H1 (cell line): ENCODE results near the gene JMJD1C. TPM values are rescaled to one million over a fixed set of nuclear protein-coding genes. Genes with fewer than 3 reads are reported as not detected.

Source experiments
- ASH2L ChIP-seq: fragments of 200-600, 300-600 bp; sonication (generic); IDR thresholded peaks from one replicate; pipeline ENCODE4 v1.7.1; 2017; ENCODE audit warnings: low read length
- BACH1 ChIP-seq: IDR thresholded peaks from 2 replicates; pipeline ENCODE4 v1.6.1; 2012; ENCODE audit warnings: low read length, improper control_type of control experiment
- CBX5 ChIP-seq: fragments of 300-800, 300-1000 bp; sonication (generic); IDR thresholded peaks from 2 replicates; pipeline ENCODE4 v1.7.1; 2016; ENCODE audit warnings: antibody characterized with exemption, low read length, low read depth
- CHD1 ChIP-seq: IDR thresholded peaks from 2 replicates; pipeline ENCODE4 v1.6.1; 2012; ENCODE audit warnings: low read depth, low read length, improper control_type of control experiment
- POU5F1 ChIP-seq: IDR thresholded peaks from 2 replicates; pipeline ENCODE4 v1.6.1; 2011; ENCODE audit warnings: low read depth, mild to moderate bottlenecking, low read length, moderate library complexity
- RBBP5 ChIP-seq: IDR thresholded peaks from 2 replicates; pipeline ENCODE4 v1.7.1; 2012; ENCODE audit warnings: low read depth, mild to moderate bottlenecking, inconsistent platforms, low read length, moderate library complexity, borderline replicate concordance
- SIRT6 ChIP-seq: IDR thresholded peaks from one replicate; pipeline ENCODE4 v1.7.1; 2012; ENCODE audit warnings: low read length, inconsistent platforms
- SP2 ChIP-seq: IDR thresholded peaks from 2 replicates; pipeline ENCODE4 v1.6.1; 2012; ENCODE audit warnings: mild to moderate bottlenecking, low read length, inconsistent platforms
- SRF ChIP-seq: IDR thresholded peaks from 2 replicates; pipeline ENCODE4 v1.6.1; 2011; ENCODE audit warnings: mild to moderate bottlenecking, low read depth, low read length, moderate library complexity
- TAF1 ChIP-seq: IDR thresholded peaks from 2 replicates; pipeline ENCODE4 v1.6.1; 2011; ENCODE audit warnings: mild to moderate bottlenecking, low read depth, low read length
- TCF12 ChIP-seq: IDR thresholded peaks from 2 replicates; pipeline ENCODE4 v1.6.1; 2011; ENCODE audit warnings: low read depth, mild to moderate bottlenecking, low read length
- polyA plus RNA-seq, 7 experiments: library from polyadenylated mRNA; depleted of rRNA in 3 of 7; stranded (reverse) in 5 of 7; unstranded in 2 of 7; fragments of >200 nt in 5 of 7; fragments of 200-250 nt in 2 of 7; gene quantifications; 1 replicate in 5 of 7; 2 replicates in 1 of 7; 4 replicates in 1 of 7; pipeline versions ENCODE4 v1.2.1 to v1.2.3, GENCODE V29; 2011 to 2013; ENCODE audit warnings: missing spikeins in 2 of 7, mixed read lengths in 2 of 7
- total RNA-seq: library from RNA; stranded (reverse); fragmentation: NEBNext Ultra II Directional; extraction: Animal tissue kit (Norgen Biotek cat#: 25700); gene quantifications from 2 replicates; pipeline ENCODE4 v1.2.1, GENCODE V29; 2021
- TF ChIP-seq, protein P1 (sequence below): fragments of 300-600 bp; sonication (generic); IDR thresholded peaks from 2 replicates; pipeline ENCODE4 v1.7.1; 2012; ENCODE audit warnings: low read length, moderate library complexity, mild to moderate bottlenecking, inconsistent platforms; ENCODE audit not compliant: insufficient replicate concordance
- TF ChIP-seq, protein P2 (sequence below): IDR thresholded peaks from 2 replicates; pipeline ENCODE4 v1.6.1; 2012; ENCODE audit warnings: inconsistent platforms

JMJD1C gene
- total and polyA plus RNA-seq, 2 of the 8 experiments (the other 6 are each of a cell fraction or from before 2014, with no cell fraction given) = 54.5 to 210 TPM

DNA sequence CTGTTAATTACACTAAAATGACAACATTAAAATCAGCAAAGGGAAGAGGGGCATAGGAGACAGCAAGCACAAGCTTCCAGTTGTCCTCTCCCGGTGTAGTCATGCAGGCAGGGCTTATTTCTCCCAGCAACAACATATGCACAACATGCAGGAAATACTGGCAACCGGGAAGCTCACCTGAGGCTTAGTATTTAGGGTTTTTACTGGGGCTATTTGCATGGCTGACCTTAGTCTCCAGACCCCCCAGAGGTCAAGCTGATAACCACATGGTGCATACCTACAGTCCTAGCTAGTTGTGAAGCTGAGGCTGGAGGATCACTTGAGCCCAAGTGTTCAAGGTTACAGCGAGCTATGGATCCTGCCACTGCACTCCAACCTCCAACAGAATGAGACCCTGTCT is 12.8 kb upstream of the JMJD1C start (continued):
- TF ChIP-seq, protein P1, sequence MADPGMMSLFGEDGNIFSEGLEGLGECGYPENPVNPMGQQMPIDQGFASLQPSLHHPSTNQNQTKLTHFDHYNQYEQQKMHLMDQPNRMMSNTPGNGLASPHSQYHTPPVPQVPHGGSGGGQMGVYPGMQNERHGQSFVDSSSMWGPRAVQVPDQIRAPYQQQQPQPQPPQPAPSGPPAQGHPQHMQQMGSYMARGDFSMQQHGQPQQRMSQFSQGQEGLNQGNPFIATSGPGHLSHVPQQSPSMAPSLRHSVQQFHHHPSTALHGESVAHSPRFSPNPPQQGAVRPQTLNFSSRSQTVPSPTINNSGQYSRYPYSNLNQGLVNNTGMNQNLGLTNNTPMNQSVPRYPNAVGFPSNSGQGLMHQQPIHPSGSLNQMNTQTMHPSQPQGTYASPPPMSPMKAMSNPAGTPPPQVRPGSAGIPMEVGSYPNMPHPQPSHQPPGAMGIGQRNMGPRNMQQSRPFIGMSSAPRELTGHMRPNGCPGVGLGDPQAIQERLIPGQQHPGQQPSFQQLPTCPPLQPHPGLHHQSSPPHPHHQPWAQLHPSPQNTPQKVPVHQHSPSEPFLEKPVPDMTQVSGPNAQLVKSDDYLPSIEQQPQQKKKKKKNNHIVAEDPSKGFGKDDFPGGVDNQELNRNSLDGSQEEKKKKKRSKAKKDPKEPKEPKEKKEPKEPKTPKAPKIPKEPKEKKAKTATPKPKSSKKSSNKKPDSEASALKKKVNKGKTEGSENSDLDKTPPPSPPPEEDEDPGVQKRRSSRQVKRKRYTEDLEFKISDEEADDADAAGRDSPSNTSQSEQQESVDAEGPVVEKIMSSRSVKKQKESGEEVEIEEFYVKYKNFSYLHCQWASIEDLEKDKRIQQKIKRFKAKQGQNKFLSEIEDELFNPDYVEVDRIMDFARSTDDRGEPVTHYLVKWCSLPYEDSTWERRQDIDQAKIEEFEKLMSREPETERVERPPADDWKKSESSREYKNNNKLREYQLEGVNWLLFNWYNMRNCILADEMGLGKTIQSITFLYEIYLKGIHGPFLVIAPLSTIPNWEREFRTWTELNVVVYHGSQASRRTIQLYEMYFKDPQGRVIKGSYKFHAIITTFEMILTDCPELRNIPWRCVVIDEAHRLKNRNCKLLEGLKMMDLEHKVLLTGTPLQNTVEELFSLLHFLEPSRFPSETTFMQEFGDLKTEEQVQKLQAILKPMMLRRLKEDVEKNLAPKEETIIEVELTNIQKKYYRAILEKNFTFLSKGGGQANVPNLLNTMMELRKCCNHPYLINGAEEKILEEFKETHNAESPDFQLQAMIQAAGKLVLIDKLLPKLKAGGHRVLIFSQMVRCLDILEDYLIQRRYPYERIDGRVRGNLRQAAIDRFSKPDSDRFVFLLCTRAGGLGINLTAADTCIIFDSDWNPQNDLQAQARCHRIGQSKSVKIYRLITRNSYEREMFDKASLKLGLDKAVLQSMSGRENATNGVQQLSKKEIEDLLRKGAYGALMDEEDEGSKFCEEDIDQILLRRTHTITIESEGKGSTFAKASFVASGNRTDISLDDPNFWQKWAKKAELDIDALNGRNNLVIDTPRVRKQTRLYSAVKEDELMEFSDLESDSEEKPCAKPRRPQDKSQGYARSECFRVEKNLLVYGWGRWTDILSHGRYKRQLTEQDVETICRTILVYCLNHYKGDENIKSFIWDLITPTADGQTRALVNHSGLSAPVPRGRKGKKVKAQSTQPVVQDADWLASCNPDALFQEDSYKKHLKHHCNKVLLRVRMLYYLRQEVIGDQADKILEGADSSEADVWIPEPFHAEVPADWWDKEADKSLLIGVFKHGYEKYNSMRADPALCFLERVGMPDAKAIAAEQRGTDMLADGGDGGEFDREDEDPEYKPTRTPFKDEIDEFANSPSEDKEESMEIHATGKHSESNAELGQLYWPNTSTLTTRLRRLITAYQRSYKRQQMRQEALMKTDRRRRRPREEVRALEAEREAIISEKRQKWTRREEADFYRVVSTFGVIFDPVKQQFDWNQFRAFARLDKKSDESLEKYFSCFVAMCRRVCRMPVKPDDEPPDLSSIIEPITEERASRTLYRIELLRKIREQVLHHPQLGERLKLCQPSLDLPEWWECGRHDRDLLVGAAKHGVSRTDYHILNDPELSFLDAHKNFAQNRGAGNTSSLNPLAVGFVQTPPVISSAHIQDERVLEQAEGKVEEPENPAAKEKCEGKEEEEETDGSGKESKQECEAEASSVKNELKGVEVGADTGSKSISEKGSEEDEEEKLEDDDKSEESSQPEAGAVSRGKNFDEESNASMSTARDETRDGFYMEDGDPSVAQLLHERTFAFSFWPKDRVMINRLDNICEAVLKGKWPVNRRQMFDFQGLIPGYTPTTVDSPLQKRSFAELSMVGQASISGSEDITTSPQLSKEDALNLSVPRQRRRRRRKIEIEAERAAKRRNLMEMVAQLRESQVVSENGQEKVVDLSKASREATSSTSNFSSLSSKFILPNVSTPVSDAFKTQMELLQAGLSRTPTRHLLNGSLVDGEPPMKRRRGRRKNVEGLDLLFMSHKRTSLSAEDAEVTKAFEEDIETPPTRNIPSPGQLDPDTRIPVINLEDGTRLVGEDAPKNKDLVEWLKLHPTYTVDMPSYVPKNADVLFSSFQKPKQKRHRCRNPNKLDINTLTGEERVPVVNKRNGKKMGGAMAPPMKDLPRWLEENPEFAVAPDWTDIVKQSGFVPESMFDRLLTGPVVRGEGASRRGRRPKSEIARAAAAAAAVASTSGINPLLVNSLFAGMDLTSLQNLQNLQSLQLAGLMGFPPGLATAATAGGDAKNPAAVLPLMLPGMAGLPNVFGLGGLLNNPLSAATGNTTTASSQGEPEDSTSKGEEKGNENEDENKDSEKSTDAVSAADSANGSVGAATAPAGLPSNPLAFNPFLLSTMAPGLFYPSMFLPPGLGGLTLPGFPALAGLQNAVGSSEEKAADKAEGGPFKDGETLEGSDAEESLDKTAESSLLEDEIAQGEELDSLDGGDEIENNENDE = no peak
- TF ChIP-seq RBBP5 (no peak), SP2 (no peak), ASH2L (no peak), TAF1 (0 out of 2 replicates have a peak, but pooled peaks have one; percentile 20), POU5F1 (no peak), TCF12 (0 out of 2 replicates have a peak, but pooled peaks have one; percentile 18), CBX5 (no peak), CHD1 (no peak), SIRT6 (no peak), SRF (no peak), BACH1 (no peak)
- TF ChIP-seq, protein P2, sequence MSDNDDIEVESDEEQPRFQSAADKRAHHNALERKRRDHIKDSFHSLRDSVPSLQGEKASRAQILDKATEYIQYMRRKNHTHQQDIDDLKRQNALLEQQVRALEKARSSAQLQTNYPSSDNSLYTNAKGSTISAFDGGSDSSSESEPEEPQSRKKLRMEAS = peak; percentile 33; the same call in 1 of the 2 replicates
